Right ventricle myocardium superior (tissue), 1 donor: ENCODE data around the gene ARSK. TPM values are rescaled to one million over a fixed set of nuclear protein-coding genes. Genes with fewer than 3 reads are reported as not detected.
A peak's percentile ranks its signal among the peaks of the same experiment; 100 is the strongest.

Source experiments
- ATAC-seq: fragments of 200-7000 bp; cut with Tn5 transposase; one replicate; pipeline ENCODE4 v1.9.1; 2020; ENCODE audit warnings: mild to moderate bottlenecking; ENCODE audit not compliant: poor library complexity
- DNase-seq: peaks from one replicate; pipeline ENCODE4 v3.0.0-alpha.2; 2020
- intact Hi-C: fragments of 100-400 bp; cut with DNase I; formaldehyde crosslinking; loops from one replicate; pipeline ENCODE4 v1.11.2; 2022
- total RNA-seq: library from RNA; stranded (reverse); fragmentation: NEBNext Ultra II Directional; extraction: Animal tissue kit (Norgen Biotek cat#: 25700); gene quantifications from one replicate; pipeline ENCODE4 v1.2.1, GENCODE V29; 2021
- donor health status: DM: no; HTN: yes; CAD: no; lungs with severe emphysema.

Gene ARSK
- total RNA-seq, 1 donor from 2014 or later: 4.1 TPM

GRCh38 chr5:95555553-95555952 lies 652 bp downstream of the ARSK start:
- intact Hi-C loops: no loop called here
- DNase-seq (no peak), ATAC-seq (no peak)

GRCh38 chr5:95557841-95558240 lies 2.9 kb downstream of the ARSK start:
- ATAC-seq (no peak), DNase-seq (no peak)
- intact Hi-C loops: no loop called here

GRCh38 chr5:95562282-95562681 lies 7.4 kb downstream of the ARSK start:
- intact Hi-C loops: no loop called here
- DNase-seq (no peak), ATAC-seq (no peak)

- intact Hi-C loops: no loop called here
- DNase-seq (no peak), ATAC-seq (no peak)
These were observed 8.5 kb downstream of the ARSK start for GRCh38 chr5:95563367-95563766.

- ATAC-seq (no peak), DNase-seq (no peak)
- intact Hi-C loops: no loop called here
These were observed 9.5 kb downstream of the ARSK start for GRCh38 chr5:95564450-95564849.

GRCh38 chr5:95565280-95565920 lies 10.5 kb downstream of the ARSK start:
- intact Hi-C loops: no loop called here
- DNase-seq: no peak
- ATAC-seq: no peak

- DNase-seq (no peak), ATAC-seq (no peak)
- intact Hi-C loops: no loop called here
These were observed 17.1 kb downstream of the ARSK start for GRCh38 chr5:95572016-95572415.

- intact Hi-C loops: no loop called here
- ATAC-seq: no peak
These were observed 26.7 kb downstream of the ARSK start for GRCh38 chr5:95581576-95581975.

GRCh38 chr5:95583992-95584391 lies 29.1 kb downstream of the ARSK start:
- ATAC-seq: no peak
- intact Hi-C loops: no loop called here
- DNase-seq: no peak

More at GRCh38 chr5:95581576-95581975, 26.7 kb downstream of the ARSK start:
- DNase-seq: no peak

GRCh38 chr5:95590880-95591279 lies 36.0 kb downstream of the ARSK start:
- DNase-seq (no peak), ATAC-seq (no peak)
- intact Hi-C loops: no loop called here

GRCh38 chr5:95591490-95591901 lies 36.6 kb downstream of the ARSK start:
- intact Hi-C loops: no loop called here
- DNase-seq (no peak), ATAC-seq (no peak)

- DNase-seq (no peak), ATAC-seq (peak; percentile 41)
- intact Hi-C loops: no loop called here
These were observed 40.5 kb downstream of the ARSK start for GRCh38 chr5:95595289-95595931.

- intact Hi-C loops: no loop called here
These were observed 44.4 kb downstream of the ARSK start for GRCh38 chr5:95599252-95599651.

GRCh38 chr5:95600557-95600956 lies 45.7 kb downstream of the ARSK start:
- ATAC-seq: no peak
- DNase-seq: no peak
- intact Hi-C loops: no loop called here

More at GRCh38 chr5:95599252-95599651, 44.4 kb downstream of the ARSK start:
- no peak for DNase-seq
- no peak for ATAC-seq

GRCh38 chr5:95605786-95606185 lies 50.9 kb downstream of the ARSK start:
- intact Hi-C loops: no loop called here
- DNase-seq: no peak
- no peak for ATAC-seq

- ATAC-seq: no peak
- intact Hi-C loops: no loop called here
- DNase-seq: no peak
These were observed 51.5 kb downstream of the ARSK start for GRCh38 chr5:95606419-95606818.

GRCh38 chr5:95609711-95610110 lies 54.8 kb downstream of the ARSK start:
- intact Hi-C loops: no loop called here
- ATAC-seq (no peak), DNase-seq (no peak)

GRCh38 chr5:95610546-95610945 lies 55.6 kb downstream of the ARSK start:
- no peak for ATAC-seq
- no peak for DNase-seq
- intact Hi-C loops: no loop called here

GRCh38 chr5:95611396-95611795 lies 56.5 kb downstream of the ARSK start:
- DNase-seq (no peak), ATAC-seq (no peak)
- intact Hi-C loops: no loop called here

GRCh38 chr5:95613514-95613913 lies 58.6 kb downstream of the ARSK start:
- intact Hi-C loops: no loop called here
- ATAC-seq: no peak
- no peak for DNase-seq

- intact Hi-C loops: no loop called here
These were observed 60.2 kb downstream of the ARSK start for GRCh38 chr5:95615164-95615467.

More at GRCh38 chr5:95615164-95615467, 60.2 kb downstream of the ARSK start:
- ATAC-seq (no peak), DNase-seq (no peak)
